GM04504 (cell line): Measurements from ENCODE around the gene GRIA4.

Experiments used
- DNase-seq: peaks from one replicate; pipeline ENCODE4 v3.0.0-alpha.2; 2012; ENCODE audit warnings: low read depth

The GRIA4 gene

DNA sequence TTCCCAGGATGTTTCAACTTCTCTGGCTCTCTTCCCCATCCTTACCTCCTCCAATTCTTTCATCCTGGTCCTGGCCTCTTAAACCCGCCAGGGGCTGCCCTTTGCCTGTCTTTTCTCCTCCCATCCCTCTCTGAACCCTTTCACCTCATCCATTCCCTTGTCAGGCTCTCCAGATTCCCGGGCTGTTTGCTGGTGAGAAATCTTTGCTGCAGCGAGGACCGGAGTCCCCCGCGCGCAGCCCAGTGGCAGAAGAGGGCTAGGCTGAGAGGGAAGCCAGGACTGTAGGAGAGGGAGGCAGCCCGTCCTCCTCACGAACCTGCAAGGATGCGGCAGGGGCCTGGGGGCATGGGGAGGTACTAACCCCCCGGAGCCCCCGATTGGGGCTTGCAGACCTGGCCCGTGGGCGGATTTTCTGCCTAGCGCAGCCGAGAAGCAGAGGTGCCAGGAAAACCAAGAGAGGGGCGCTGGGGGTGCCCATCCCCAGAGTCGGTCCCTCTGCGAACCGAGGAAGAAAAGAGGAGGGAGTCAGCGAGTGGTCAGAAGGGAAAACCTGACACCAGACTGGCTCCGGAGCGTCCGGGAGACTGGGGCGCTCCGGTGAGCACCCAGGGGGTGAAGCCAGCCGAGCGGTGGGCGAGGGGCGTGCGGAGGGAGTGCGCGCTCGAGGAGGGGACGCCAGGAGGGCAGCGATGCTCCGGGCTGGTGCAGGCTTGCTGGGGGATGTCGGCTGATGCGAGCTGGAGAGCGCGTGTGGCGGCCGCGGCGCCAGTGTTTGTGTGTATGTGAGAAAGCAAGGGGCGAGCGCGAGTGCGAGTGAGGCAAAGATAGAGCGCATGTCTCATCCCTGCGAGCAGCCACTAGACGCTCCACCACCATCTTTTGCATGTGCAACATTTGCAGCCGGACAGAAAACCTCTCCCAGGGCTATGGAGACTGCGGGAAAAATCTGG is at the start of gene GRIA4:
Gene GRIA4 (plus strand): TSS at position 242 of the 950 bp plus-strand sequence. CDS start 925 bp downstream, outside the sequence.
- peak; percentile 5 for DNase-seq

DNA sequence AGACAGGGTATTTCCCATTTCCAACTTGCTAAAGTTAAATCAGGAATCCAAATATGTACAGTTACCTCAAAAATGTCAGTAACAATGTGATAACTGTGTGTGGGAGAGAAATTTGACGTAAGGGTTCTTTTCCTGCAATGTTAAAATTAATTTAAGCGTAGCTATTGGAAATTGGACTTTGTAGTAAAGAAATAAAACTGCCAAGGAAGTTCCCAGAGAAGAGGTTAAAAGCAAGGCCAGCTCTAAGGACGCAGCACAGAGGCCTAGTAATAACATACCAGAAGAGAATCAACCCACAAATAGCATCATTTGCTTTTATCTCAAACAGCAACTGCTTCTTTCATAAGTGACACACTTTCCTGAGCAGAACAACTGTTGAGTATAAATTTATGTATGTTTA is 36.8 kb upstream of the GRIA4 start:
- DNase-seq, result no peak

DNA sequence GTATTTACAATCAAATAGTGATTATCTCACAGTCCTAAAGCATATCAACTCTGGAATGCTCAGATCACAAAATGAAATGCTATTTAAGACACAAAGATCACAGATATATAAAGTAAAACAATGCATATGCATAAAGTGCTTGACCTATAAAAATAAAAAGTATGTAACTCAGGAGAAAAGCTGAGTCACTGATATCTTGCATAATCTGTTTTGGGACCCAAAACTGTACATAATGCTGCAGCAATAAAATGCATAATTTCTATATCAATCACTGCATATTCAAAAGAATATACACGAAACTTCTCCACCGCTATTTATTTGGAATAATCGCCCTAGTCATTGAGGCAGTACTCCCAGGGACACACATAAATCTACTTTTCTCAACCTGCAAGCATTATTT is 34.9 kb upstream of the GRIA4 start:
- DNase-seq, result no peak

DNA sequence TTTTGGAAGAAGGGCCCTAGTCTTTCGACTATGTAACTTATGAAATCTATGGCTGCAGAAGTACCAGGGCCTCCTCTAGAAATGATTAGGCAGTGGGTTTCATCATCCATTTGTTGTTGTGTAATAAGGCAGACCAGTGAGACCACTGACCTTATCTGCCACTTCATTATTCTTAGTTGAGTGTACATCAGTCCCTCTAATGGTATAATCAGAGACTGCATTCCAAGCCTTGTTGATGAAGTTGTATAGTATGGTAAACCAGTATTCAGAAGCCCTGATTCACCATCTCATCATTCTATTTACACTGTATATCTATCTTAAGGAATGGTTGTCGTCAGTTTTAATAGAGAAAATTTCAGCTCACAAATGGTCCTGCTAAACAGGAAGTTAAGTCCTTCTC is 32.2 kb upstream of the GRIA4 start:
- DNase-seq, result no peak

DNA sequence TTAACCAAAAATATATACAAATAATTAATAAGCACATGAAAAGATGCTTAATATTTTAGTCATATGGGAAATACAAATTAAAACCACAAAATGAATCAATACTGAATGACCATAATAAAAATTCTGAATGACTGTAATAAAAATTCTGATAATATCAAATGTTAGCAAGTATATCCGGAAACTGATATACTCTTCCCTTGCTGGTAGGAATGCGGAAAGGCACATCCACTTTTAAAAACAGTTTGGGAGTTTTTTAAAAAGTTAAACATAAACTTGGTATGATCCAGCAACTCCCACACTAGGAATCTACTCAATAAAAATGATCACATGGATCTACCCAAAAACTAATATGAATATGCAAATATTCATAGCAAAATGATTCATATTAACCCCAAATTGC is 30.8 kb upstream of the GRIA4 start:
- no peak for DNase-seq

DNA sequence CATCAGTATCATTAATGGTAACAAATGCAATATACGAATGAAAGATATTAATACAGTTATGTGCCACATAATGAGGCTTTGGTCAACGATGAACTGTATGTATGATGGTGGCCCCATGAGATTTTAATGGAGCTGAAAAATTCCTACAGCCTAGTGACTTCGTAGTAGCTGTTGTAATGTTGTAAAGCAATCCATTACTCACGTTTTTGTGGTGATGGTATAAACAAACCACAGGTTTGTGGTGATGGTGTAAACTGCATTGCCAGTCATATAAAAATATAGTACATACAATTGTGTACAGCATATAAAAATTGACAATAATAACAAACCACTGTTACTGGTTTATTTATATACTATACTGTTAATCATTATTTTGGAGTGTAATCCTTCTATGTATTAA is 27.4 kb upstream of the GRIA4 start:
- DNase-seq, result no peak

DNA sequence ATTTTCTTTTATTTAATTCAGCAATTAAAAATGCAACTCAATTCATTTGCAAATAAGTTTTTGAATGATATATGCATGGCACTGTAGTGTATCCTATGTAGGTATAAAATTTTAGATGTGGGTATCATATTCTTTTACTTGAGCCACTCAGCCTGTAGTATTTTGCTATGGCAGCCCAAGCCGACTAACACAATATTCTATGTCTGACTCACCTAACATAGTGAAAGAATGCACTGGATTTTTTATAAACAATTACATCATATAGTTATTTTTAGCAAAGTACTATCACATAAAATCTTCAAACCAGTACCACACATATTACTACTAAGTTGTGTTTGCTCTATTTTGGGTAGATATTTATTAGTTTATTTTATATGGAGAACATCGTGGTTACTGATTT is 21.9 kb upstream of the GRIA4 start:
- peak; percentile 5 for DNase-seq

DNA sequence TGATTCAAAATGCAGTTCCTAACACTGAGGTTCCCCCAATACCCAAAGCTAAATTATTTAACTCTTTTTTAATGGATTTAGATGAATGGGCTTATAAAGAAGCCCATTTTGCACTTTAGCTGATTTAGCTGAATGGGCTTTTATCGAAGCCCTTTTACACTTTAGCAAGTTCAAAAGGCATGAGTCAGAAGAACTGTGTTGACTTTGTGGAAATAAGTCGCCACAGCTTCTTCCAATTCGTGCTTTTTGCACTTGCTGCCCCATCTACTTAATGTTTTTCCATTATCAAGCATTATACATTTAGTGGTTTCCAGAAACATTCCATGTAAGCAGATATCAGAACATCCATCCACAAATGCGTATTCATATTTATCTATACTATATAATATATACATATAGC is 20.5 kb upstream of the GRIA4 start:
- no peak for DNase-seq

DNA sequence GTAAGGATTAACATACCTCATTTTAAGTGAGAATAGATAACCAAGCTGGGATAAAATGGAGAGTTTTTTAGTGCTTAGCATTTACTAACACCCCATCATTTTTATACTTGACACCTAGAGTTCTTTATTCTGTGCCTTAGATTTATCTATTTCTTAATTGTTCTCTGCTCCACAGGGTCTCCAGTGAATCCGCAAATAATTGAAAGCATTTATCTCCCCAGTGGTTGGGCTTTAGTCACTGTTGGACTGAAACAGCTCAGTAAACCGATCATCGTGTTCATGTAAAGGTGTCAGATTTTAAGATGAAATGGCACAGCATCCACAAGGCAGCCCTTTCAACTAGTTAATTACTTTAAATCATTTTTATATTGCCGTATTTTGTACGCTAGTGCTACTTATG is 17.8 kb upstream of the GRIA4 start:
- DNase-seq, result no peak

DNA sequence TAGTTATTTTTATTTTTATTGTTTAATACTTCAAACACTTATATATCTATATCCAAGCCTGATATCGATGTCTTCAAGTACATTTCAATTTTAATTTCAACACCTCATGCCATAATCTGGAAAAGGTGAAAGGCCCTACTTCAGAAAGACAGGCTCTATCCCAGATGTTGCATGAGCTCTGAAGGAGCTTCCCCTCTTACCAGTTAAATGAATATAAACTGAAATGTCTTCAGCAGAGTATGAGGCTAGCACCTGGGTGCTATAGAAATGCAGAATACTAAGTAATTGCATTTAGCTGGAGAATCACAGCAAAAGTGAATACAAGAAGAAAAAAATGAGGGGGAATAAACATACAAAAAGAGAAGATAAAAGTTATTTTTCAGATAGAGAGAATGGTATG is 11.5 kb upstream of the GRIA4 start:
- DNase-seq, result no peak

DNA sequence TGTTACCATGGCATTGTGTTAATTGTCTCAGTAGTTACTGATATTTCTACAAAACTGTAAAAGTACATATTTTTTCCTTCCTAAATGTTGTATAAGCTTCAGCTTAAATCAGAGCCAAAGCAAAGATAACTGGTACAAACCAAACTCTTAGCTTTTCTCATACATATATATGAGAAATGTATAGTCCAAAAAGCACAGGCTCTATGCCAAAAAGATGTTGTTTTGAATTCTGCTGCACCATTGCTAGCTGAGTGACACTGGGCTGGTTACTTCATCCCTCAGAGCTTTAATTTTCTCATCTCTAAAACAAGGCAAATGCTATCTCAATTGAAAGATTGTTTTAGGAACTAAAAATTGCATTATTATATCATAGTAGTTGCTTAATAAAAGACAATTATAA is 6.7 kb upstream of the GRIA4 start:
- no peak for DNase-seq

DNA sequence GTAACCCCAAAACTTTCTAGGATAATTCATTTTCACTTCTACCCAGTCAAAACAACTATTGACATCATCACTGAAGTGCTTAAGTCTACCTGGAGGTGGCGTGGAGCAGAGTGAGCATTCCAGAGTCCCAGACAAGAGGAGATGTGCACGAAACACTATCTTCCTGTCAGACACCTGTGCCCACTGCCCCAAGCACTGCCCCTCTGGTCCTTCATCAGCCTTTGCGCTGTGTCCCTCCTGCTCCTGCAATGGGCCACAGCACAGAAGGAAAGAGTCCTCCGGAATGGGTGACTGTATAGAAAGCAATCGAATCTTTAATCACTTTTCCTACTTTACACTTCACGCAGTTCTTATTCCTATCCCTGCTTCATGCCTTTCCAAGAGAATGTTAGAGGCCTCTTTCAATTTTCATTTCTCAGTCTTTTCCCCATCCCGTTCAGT is 512 bp upstream of the GRIA4 start:
- DNase-seq, result no peak

DNA sequence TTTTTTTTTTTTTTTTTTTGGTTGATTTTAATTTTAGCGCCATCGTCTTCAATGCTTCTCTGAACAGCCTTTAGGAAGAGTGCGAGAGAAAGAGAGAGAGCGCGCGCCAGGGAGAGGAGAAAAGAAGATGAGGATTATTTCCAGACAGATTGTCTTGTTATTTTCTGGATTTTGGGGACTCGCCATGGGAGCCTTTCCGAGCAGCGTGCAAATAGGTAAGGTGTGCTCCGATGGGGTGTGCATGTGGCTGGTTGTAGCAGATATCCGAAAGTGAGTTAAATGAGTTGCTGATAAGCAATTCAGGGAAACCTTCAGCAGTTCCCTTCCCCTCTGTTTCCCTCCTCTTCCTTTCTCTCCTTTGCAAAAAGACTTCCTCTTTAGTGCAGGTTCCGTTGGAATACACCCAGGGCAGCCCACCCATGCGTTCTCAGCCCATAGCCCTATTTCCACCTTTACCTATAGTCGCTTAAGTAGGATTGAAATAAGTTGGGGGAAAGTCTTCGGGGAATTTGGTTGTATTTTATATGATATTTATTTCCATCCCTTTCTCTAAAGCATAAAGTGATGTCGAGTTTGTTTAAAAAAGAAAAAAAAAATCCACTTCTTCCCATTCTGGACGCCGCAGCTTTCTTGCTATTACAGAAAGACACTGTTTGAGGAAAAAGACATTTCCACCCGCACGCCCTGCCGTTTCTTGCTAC is 1.1 kb downstream of the GRIA4 start:
- DNase-seq, result no peak

DNA sequence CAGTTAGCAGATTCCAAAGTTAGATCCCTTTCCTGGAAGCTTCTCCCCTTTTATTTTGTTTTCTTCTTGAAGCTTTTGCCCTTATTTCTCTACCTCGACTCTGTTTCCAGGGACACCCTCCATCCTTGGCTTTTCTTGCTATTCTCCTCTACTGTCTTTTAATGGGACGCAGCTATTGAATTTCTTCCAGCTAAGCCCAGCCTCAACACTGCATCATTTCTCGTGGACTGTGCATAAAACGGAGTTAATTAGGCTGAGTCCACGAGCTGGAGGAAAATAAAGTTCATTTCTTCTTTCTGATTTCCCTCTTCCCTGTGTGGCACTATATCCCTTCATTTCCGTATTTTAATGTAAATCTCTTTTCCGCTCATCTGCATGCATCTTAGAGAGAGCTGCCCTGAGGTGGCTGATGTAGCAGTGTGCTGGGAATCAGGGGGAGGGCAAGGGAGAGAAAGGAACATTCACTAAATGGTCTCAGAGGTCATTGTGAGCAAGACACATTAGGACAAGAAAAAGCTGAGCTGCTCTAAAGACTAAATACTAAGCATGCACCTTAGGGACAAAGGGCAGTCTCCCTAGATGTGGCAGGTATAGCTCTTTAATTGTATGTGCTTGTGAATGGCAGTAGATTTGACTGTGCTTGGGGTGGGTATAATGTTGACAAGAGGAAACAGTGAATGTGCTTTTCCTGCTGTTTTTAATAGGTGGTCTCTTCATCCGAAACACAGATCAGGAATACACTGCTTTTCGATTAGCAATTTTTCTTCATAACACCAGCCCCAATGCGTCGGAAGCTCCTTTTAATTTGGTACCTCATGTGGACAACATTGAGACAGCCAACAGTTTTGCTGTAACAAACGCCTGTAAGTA is 1.9 kb downstream of the GRIA4 start:
- no peak for DNase-seq

DNA sequence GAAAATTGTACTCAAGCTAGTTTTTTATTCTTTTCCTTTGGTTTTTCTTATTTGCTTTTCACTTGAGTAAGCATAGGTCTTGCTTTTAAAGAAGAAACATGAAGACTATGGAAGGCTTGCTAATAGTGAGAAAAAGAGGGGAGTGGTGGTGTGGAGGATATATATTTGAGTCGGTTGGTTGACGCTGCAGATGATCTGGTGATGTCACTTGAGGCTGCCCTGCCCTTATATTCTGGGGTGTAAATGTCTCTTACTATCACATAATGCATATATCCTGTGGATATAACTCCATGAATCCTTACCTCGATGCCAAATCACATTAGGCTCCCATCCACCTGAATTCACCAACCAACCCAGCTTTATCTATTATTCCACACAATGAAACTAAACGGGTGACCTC is 2.9 kb downstream of the GRIA4 start:
- DNase-seq, result no peak

DNA sequence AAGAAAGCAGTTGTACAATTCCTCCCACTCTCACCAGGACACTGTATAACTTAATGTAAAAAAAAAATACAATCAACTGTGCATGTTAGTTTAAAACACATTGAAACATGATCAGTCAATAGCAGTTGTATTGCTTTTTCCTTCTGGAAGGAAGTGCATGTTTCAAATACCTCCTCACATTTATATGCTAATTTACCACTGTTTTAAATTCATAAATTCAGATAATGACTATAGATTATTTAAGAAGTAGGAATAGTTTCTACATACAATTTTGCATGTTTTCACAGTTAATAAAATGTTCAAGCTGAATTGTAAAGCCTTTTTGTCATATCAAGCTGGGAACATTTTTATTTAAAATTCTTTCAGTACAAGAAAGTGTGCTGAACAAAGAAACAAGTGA is 3.3 kb downstream of the GRIA4 start:
- no peak for DNase-seq

DNA sequence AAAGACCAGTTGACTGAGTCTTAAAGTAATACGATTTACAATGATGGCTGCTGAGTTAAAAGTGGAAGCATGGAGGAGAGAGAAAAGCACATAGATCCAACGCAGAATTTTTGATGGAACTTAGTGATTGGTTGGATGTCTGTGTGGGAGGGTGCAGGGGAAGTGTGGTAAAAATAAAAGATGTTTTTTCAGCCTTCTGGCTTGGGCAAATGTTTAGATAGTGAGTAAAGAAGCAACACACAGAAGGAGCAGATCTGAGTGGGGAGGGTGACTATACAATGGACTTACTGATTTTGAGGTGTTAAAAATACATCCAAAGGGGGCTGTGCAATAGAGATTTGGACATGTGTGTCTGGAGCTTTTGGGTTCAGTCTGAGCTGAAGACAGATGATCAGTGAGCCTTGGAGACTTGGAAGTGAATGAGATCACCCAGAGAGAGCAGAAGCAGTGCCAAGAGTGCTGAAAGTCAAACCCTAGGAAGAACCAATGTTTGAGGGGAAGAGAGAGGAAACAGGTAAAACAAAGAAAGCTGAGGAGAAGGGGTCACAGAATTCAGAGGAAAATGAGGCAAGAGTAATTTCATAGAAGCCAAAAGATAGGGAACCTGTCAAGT is 8.6 kb downstream of the GRIA4 start:
- no peak for DNase-seq

DNA sequence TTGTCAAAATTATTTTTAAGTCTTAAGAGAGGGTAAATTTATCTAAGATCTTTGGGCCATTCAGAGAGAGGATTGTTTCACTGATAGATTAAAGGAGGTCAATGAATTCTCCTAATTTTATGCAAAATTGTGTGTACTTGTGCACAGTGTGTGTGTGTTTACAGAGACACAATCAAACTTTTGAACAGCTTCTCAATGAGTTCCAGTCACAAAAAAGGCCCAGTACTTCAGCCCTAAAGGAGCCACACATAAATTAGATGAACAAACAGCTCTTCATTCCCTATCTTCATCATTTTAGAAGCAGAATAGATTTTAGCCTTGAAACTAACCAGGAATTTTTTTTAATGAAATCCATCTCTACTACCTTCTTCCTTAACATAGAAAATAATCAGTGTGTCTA is 9.7 kb downstream of the GRIA4 start:
- no peak for DNase-seq

DNA sequence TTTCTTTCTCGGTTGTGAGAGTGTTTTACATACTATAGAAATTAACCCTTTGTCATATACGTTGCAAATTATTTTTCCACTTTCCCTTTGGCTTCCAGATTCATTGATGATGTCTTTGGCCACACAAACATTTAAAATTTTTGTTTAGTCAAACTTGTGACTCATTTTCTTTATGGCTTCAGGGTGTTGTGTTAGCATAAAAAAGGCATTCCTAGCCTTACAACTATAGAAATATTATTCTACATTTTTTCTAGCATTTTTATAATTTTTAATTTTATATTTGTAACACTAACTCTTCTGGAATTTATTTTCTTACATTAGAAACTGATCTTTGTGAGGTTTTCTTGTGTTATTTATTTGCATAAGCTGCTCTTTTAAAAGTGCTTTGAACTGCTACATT is 12.1 kb downstream of the GRIA4 start:
- DNase-seq, result no peak

DNA sequence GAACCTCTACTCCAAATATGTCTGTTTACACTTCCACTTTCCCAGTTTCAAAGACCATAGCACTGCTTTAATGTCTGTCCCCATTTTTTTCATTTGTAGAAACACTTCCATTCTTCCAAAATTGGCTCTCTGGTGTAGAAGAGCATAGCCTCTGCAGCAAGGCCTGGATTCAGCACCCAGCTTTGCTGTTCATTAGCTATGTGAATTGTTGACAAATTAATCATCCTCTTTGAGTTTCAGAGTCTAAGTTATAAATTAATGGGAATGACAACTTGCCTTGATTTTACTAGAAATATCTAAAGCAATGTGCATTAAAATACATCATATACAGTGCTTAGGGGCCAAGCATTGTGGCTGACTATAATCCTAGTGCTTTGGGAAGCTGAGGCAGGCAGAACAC is 22.4 kb downstream of the GRIA4 start:
- DNase-seq, result no peak

DNA sequence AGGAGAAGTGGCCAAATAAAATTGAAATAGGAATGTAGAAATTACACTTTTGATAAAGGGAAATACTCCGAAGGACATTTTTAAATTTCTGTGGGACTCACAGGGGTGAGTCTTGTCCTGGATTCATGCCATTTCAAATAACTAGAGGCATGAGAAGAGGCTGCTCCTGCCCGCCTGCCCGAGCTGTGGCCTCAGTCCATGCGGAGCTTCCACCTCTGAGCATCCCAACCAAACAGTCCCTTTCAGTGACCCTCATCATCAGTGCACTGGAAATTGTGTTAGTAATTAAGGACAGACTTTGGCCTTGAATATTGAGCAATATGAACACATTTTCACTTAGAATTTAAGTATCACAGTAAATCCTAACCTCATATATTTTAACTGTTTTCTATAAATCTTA is 25.6 kb downstream of the GRIA4 start:
- DNase-seq, result no peak

DNA sequence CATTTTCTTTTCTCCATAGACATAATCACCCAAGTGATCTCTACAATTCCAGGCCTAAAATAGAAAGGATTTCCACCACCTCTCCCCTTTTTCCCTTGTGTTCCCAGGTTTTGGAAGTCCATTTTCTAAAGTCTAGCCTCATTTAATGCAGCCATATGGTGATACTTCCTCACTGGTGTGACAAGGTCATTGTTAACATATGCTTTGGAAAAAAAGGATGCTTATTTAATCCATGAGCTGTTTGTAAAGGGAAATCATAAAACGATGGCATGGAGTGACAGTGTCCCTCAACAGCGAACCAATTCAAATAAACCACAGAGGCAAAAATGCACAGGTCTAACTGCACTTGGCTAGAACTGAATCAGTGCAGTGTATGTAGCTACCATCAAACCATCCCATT is 26.6 kb downstream of the GRIA4 start:
- DNase-seq, result no peak
